ENCODE results near the gene OPN3. TPM values are rescaled to one million over a fixed set of nuclear protein-coding genes. Genes with fewer than 3 reads are reported as not detected.

The OPN3 gene
- total and polyA plus RNA-seq, 2 experiments from 2014 or later, result 14.0 to 15.2 TPM

DNA sequence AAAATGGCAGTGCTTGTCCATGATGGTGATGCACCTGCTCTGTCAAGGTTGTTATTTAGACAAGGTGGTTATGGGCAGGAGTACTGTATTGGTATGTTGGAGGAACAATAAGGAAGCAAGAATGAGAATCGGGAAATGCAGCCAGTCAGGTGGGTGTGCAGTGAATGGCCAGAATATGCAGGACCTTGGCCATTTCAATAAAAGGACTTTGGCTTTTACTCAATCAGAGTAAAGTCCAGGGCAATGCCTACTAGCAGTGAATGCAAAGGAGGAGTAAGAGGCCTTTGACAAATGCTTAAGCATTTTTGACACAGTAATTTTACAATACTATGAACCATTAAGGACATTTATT lies 2.4 kb upstream of the OPN3 start:
- Histone ChIP-seq H3K9ac (no peak overlapping the region), H3K4me1 (ENCODE audit: insufficient read depth) (peaks cover 23% of the 10 kb centered on the region), H3F3A (ENCODE audit: insufficient read depth) (peaks cover 12% of the 10 kb centered on the region), H3K36me3 (ENCODE audit: low read depth) (no peaks in the 10 kb centered on the region), H3K4me3 (no peak overlapping the region), H3K27me3 (replicated peaks; ENCODE audit: insufficient read depth) (no peaks in the 10 kb centered on the region), H3K4me2 (ENCODE audit: unreplicated experiment) (no peak overlapping the region), H3K27ac (no peak overlapping the region), H3K9me2 (ENCODE audit: insufficient read depth) (no peaks in the 10 kb centered on the region), H3K79me2 (ENCODE audit: insufficient read depth) (peaks cover 14% of the 10 kb centered on the region), H4K20me1 (ENCODE audit: insufficient read depth) (no peaks in the 10 kb centered on the region), H3K9me3 (ENCODE audit: low read depth) (no peaks in the 10 kb centered on the region), H2AFZ (no peak overlapping the region)
- no peak for TF ChIP-seq EZH2 (IDR thresholded peaks at IDR 0.05; ENCODE audit: insufficient read depth, poor library complexity, severe bottlenecking)
- TF ChIP-seq EZH2phosphoT487 (IDR thresholded peaks at IDR 0.05; ENCODE audit: insufficient read depth, low read depth), result no peak
- in situ Hi-C loops (cut with MboI), result no loop called here
- 91 to 100% methylated on average over 1 of the region's 1 CpG for WGBS, 2 experiments (ENCODE audit: low coverage in 1 of 2, low lambda C conversion rate in 2 of 2, missing lambda C conversion rate in 2 of 2)
- DNase-seq, result no peak

DNA sequence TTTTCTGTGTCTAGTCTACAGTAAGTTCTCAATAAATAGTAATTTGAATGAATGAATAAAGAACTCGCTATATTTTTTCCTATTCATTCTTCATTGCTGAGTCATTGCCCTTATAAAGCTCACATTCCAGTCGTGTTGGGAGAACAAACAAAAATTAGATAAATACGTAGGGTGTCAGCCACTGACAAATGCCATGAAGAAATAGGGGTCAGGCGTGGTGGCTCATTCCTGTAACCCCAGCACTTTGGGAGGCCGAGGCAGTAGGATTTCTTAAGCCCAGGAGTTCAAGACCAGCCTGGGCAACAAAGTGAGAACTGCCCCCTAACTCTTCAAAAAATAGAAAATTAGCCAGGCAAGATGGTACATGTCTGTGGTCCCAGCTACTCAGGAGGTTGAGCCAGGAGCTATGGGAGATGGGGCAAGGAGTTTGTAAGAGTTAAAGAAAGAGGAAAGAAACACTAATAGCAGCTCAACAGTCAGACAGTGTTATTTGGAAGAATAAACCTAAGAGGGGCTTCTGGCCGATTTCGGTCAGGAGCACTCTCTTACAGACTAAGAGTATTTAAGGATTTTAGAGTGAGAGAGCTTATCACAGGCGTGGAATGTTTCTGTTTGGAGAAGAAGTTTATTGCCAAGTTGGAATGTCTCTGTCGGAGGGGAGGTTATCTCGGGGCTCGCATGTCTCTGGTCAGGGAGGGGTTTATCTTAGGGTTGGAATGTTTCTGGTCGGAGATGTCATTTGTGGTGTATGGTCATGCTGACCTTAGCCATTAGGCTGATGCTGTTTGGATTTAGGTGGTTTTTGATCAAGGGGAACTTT lies 1.8 kb upstream of the OPN3 start:
- peaks cover 18% of the 10 kb centered on the region for H3K79me2 ChIP-seq (ENCODE audit: insufficient read depth)
- H3K4me3 ChIP-seq, result no peak overlapping the region
- no peaks in the 10 kb centered on the region for H3K27me3 ChIP-seq (replicated peaks; ENCODE audit: insufficient read depth)
- peak; percentile 48 for DNase-seq
- peaks cover 29% of the 10 kb centered on the region for H3K4me1 ChIP-seq (ENCODE audit: insufficient read depth)
- no peak overlapping the region for H2AFZ ChIP-seq
- H3F3A ChIP-seq (ENCODE audit: insufficient read depth), result peaks cover 12% of the 10 kb centered on the region
- H3K36me3 ChIP-seq (ENCODE audit: low read depth), result no peaks in the 10 kb centered on the region
- H3K9me2 ChIP-seq (ENCODE audit: insufficient read depth), result no peaks in the 10 kb centered on the region
- no peak overlapping the region for H3K9ac ChIP-seq
- 68 to 69% methylated on average over 12 of the region's 12 CpGs for WGBS, 2 experiments (ENCODE audit: low coverage in 1 of 2, low lambda C conversion rate in 2 of 2, missing lambda C conversion rate in 2 of 2)
- TF ChIP-seq EZH2 (IDR thresholded peaks at IDR 0.05; ENCODE audit: insufficient read depth, poor library complexity, severe bottlenecking), result no peak
- TF ChIP-seq EZH2phosphoT487 (IDR thresholded peaks at IDR 0.05; ENCODE audit: insufficient read depth, low read depth), result no peak
- no peaks in the 10 kb centered on the region for H4K20me1 ChIP-seq (ENCODE audit: insufficient read depth)
- no peak overlapping the region for H3K27ac ChIP-seq
- in situ Hi-C loops (cut with MboI), result no loop called here
- H3K9me3 ChIP-seq (ENCODE audit: low read depth), result no peaks in the 10 kb centered on the region
- no peak overlapping the region for H3K4me2 ChIP-seq (ENCODE audit: unreplicated experiment)

DNA sequence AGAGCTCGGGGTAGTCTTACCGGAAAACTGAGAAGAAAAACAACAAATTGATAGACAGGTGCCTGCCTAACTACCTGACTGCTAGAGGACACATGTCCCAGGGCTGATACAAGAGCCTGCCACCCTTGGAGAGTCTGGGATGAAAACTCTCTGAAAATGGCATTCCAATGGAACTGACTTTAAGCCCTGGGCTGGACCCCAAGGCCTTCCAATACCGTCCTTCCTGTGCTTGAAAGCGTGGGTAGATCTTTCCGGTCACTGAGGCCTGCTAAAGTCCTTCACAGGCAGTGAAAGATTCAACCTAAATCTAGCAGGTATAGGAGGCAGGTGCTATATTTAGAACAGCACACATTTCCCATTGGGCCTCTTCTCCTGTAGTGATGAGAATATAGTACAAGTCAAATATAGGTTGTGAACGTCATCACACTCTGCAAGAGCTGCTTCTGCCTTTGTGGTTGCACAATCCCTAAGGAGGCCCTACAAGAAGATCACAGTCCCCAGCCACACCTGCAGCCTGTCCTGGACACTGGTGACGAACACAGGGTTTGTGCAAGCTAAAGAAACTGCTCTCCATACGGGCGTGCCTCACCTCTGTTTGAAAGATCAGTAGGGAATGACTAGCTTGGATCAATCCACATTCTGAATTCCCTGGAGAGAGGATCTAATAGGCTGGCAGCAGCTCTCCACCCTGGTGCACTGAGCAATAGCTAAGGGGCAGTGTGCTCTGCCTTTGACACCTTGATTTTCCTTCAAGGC lies 876 bp upstream of the OPN3 start:
- in situ Hi-C loops (cut with MboI), result no loop called here
- Histone ChIP-seq H3K4me1 (ENCODE audit: insufficient read depth) (peaks cover 32% of the 10 kb centered on the region), H3K9ac (no peak overlapping the region), H3F3A (ENCODE audit: insufficient read depth) (peaks cover 12% of the 10 kb centered on the region), H3K27me3 (replicated peaks; ENCODE audit: insufficient read depth) (no peaks in the 10 kb centered on the region), H3K4me3 (peak overlapping the region; percentile 84; the same call in 1 of the 2 replicates), H3K79me2 (ENCODE audit: insufficient read depth) (peaks cover 28% of the 10 kb centered on the region), H3K4me2 (ENCODE audit: unreplicated experiment) (no peak overlapping the region), H3K9me3 (ENCODE audit: low read depth) (no peaks in the 10 kb centered on the region), H3K27ac (no peak overlapping the region), H4K20me1 (ENCODE audit: insufficient read depth) (no peaks in the 10 kb centered on the region), H2AFZ (peak overlapping the region; percentile 88), H3K36me3 (ENCODE audit: low read depth) (no peaks in the 10 kb centered on the region), H3K9me2 (ENCODE audit: insufficient read depth) (no peaks in the 10 kb centered on the region)
- TF ChIP-seq EZH2 (IDR thresholded peaks at IDR 0.05; ENCODE audit: insufficient read depth, poor library complexity, severe bottlenecking) (no peak), EZH2phosphoT487 (IDR thresholded peaks at IDR 0.05; ENCODE audit: insufficient read depth, low read depth) (no peak)
- no peak for DNase-seq
- 91 to 93% methylated on average over 9 of the region's 9 CpGs for WGBS, 2 experiments (ENCODE audit: low coverage in 1 of 2, low lambda C conversion rate in 2 of 2, missing lambda C conversion rate in 2 of 2)

DNA sequence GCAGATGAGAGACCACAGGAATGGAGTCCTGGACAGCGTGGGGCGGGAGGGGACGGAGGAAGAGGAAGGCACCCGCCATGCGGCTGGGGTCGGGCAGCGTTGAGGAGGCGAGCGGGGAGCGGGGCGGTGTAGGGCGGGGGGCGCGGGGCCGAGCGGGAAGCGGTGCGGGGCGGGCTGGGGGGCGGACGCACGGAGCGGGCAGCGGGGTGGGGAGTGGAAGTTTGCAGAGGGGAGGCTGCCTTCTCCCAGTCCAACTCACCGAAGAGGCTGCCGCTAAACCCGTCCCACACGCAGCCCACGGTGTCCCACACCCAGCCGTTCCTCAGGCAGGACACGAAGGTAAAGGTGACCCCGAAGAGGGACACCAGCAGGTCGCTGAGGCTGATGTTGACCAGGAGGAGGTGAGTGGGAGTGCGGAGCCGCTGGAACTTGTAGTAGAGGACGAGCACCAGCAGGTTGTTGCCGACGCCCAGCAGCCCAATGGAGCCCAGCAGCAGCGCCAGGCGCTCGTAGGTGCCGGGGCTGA lies 483 bp downstream of the OPN3 start:
- DNase-seq, result peak; percentile 68
- H3K79me2 ChIP-seq (ENCODE audit: insufficient read depth), result peaks cover 33% of the 10 kb centered on the region
- peak overlapping the region; percentile 93 for H3K4me2 ChIP-seq (ENCODE audit: unreplicated experiment)
- H3F3A ChIP-seq (ENCODE audit: insufficient read depth), result peaks cover 12% of the 10 kb centered on the region
- peak overlapping the region; percentile 84 for H3K4me3 ChIP-seq
- H3K9me2 ChIP-seq (ENCODE audit: insufficient read depth), result no peaks in the 10 kb centered on the region
- peaks cover 6% of the 10 kb centered on the region; the same call in 1 of the 2 replicates for H3K36me3 ChIP-seq (ENCODE audit: low read depth)
- in situ Hi-C loops (cut with MboI), result no loop called here
- 1 to 2% methylated on average over 31 to 33 of the region's 42 CpGs for WGBS, 2 experiments (ENCODE audit: low coverage in 1 of 2, low lambda C conversion rate in 2 of 2, missing lambda C conversion rate in 2 of 2)
- no peaks in the 10 kb centered on the region for H3K9me3 ChIP-seq (ENCODE audit: low read depth)
- peaks cover 32% of the 10 kb centered on the region for H3K4me1 ChIP-seq (ENCODE audit: insufficient read depth)
- no peak overlapping the region for H3K27ac ChIP-seq
- H3K9ac ChIP-seq, result peak overlapping the region; percentile 70
- TF ChIP-seq EZH2phosphoT487 (IDR thresholded peaks at IDR 0.05; ENCODE audit: insufficient read depth, low read depth) (no peak), EZH2 (IDR thresholded peaks at IDR 0.05; ENCODE audit: insufficient read depth, poor library complexity, severe bottlenecking) (no peak)
- H2AFZ ChIP-seq, result peak overlapping the region; percentile 91
- H4K20me1 ChIP-seq (ENCODE audit: insufficient read depth), result no peaks in the 10 kb centered on the region
- no peaks in the 10 kb centered on the region for H3K27me3 ChIP-seq (replicated peaks; ENCODE audit: insufficient read depth)
